GM21717 (cell line): ENCODE data around the gene TCF25.
A peak's percentile ranks its signal among the peaks of the same experiment; 100 is the strongest.

Experiments
- ATAC-seq: cut with Tn5 transposase; IDR thresholded peaks from one replicate; pipeline ENCODE4 v1.9.1; 2021; ENCODE audit warnings: mild to moderate bottlenecking, moderate library complexity; ENCODE audit not compliant: unreplicated experiment

The TCF25 gene

GRCh38 chr16:89936508-89936907 is 63.1 kb downstream of the TCF25 start:
- ATAC-seq = no peak

DNA sequence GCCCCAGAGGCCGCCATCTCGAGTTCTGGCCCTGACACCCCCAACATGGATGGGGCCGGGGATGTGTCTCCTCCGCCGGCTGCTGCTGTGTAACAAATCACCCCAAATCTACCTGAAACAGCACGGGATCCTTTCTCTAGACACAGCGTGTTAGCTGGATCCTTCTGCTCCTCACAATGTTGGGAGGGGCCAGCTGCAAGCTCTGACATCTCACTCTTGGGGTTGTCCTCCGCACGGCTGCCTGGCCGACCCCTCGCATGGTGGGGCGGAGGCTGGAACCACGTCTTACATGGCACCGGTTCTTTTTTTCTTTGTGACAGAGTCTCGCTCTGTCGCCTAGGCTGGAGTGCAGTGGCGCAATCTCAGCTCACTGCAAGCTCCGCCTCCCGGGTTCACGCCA is 63.6 kb downstream of the TCF25 start:
- no peak for ATAC-seq

DNA sequence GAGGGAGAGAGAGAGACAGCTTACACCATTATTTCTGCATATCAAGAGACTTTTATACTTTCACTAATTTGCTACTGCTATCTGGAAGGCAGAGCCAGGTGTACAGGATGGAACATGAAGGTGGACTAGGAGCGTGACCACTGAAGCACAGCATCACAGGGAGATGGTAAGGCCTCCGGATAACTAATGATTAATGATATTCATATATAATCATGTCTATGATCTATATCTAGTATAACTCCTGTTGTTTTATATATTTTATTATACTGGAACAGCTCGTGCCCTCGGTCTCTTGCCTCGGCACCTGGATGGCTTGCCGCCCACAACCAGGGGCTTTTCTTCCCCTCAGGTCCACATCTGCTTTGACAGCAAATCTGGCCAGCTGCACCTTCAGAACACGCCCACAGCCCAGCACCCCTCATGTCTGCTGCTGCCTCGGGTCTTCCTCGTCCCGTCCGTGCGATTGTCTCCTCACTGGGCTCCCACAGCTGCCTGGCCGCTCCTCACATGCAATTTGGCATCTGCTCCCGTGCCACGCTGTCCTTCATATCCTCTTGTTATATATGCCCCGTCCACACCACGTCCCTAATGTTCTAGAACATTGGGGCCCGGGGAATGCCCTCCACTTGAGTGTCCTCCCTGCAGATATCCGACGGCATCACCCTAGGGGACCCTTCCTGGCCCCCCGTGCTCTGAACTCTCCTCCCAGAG is 64.9 kb downstream of the TCF25 start:
- ATAC-seq = no peak

DNA sequence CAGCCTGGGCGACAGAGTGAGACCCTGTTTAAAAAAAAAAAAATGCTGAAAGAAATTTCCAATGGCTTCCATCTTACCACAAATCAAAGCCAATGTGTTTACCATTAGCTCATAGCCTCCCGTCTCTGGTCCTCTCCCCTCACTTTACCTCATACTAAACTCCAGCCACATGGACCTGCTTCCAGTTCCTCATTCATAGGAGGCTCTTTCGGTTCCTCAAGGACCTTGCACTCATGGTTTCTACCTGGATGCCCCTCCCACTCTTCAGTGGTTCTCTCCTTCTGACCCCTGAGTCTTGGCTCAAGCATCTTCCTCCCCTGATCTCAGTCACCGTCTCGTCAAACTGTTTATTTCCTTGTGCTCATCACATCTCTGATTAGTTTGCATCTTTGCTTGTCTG is 71.4 kb downstream of the TCF25 start:
- ATAC-seq = no peak

GRCh38 chr16:89945654-89946053 is 72.3 kb downstream of the TCF25 start:
- ATAC-seq = no peak

DNA sequence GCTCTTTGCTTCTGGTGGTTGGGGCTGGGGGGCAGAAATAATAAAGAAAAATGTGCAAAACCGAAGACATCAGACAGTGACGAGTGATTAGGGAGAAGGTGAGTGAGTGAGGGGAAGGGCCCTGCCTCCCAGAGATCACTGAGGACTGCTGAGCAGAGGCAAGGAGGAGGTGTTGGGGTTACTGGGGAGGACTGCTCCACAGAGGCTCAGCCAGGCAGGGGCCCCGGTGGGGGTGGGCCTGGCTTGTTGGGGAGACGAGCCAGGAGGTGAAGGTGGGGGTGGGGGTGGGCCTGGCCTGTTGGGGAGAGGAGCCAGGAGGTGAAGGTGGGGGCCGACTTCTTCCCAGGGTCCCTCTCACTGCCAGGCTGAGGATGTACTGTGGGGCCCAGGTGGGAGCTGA is 73.1 kb downstream of the TCF25 start:
- ATAC-seq = no peak

DNA sequence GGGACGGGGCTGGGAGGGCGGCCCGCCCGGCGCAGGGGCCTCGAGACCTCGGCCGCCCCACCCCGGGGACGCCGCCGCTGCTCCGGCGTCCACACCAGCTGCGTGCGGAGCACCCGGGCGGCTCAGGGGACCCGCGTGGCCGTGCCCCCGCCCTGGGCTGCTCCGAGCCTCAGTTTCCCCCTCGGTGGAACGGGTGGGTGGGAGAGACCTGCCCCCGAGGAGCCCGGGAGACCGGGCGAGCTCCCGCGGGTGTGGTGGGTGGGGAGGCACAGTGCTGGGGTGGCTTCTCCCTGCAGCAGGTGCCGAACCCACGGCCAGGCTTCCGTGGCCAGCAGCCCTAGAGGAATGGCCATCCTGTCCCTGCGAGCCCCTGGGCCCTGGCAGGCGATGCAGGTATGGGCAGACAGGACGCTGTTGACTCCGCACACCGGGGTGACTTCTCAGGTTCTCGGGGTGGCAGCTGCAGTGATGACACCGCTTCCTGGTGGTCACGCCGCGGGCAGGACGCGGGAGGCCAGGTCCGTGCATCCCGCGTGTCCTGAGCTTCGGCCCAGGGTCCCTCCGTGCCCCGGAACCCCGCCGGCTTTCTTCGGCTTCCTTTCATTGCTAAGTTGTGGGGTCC is 75.8 kb downstream of the TCF25 start:
- no peak for ATAC-seq

GRCh38 chr16:89949756-89950155 is 76.4 kb downstream of the TCF25 start:
- no peak for ATAC-seq

GRCh38 chr16:89951509-89951908 is 78.1 kb downstream of the TCF25 start:
- no peak for ATAC-seq

GRCh38 chr16:89952049-89952448 is 78.7 kb downstream of the TCF25 start:
- no peak for ATAC-seq

DNA sequence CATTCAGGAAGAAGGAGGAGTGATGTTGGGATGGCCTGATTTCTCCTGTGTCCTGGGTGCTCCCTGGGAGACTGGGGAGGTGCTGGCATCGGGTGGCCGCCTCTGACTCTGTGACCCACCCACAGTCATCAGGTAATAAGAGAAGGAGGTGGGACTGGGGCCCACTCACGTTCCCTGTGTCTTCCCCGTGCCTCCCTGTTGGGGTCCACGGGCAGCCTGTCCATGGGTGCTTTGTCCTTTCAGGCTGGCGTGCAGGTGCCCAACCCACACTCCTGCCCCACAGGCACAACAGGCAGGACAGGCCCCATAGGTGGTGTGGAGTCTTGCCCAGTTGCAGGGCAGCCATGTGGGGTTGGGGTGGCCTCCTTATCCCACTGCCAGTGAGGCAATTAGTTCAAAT is 79.2 kb downstream of the TCF25 start:
- no peak for ATAC-seq

DNA sequence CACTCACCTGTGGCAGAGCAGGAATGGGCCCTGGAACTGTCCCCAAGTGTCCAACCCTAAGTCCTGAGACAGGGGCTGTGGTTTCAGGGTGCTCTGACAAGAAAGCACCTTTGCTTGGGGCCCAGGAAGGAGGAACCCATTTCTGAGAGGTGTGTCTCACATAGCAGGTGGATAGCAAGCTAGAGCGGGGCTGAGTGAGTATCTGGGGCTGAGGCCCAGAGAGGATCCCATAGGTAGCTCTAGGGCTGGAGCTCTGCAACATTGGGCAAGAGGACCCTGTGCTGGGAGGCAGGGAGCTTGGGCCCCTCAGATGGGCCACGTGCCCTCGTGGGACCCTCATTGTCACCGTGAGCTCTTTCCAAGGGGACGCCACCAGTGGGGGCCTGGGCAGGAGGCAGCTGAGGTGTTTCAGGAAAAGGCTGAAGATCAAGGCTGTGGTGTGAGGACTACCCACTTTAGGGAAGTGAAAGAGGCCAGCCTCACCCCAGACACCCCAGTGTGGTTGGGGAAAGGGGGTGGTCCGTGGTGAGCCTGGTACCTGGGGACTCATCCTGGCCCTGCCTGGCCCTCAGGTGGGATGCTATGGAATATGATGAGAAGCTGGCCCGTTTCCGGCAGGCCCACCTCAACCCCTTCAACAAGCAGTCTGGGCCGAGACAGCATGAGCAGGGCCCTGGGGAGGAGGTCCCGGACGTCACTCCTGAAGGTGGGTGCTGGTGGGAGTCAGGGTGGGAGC is 80.4 kb downstream of the TCF25 start:
- peak; percentile 65 for ATAC-seq

DNA sequence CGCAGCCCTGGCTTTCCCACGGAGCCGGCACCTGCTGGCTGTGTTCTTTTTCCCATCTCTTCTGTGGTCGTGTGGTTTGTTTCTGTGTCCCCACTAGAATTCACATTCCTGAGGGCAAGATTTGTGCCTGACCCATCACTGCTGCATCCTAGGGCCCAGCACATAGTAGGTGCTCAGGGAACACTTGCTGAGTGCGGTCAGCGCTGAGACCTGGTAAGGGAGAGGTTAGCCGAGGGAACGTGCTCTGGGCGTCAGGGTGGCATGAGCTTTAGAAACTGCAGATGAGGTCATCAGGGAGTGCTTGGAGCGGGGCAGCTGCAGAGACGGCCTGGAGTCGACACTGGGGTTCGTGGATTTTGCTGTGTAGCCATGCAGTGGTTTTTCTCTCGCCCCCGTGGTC is 81.1 kb downstream of the TCF25 start:
- ATAC-seq = no peak

DNA sequence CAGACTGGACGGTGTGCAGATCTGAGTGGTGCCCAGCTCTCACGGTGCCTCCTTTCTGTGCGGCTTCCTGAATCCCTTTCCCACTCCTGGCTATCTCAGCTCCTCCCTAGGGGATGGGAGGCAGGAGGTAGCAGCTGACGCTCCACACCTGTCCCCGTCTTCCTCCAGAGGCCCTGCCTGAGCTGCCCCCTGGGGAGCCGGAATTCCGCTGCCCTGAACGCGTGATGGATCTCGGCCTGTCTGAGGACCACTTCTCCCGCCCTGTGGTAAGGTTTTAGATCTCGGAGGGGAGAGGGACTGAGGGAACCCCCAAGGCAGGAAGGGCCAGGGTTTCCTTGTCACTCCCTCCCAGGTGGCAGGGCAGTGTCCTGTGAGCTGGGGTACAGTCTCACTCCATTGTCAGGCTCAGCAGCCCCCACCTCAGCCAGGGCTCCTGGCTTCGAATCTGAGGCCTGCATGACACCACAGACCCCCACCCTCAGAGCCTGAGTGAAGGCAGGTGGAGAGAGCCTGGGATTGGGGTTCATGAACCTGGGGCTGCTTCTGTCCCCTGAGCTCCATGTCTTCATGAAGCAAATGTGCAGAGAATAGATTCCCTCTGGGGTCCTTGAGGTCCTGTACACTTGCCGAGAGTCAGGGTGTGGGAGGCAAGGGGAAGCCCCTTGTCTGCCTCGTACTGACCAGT is 81.8 kb downstream of the TCF25 start:
- ATAC-seq = no peak

DNA sequence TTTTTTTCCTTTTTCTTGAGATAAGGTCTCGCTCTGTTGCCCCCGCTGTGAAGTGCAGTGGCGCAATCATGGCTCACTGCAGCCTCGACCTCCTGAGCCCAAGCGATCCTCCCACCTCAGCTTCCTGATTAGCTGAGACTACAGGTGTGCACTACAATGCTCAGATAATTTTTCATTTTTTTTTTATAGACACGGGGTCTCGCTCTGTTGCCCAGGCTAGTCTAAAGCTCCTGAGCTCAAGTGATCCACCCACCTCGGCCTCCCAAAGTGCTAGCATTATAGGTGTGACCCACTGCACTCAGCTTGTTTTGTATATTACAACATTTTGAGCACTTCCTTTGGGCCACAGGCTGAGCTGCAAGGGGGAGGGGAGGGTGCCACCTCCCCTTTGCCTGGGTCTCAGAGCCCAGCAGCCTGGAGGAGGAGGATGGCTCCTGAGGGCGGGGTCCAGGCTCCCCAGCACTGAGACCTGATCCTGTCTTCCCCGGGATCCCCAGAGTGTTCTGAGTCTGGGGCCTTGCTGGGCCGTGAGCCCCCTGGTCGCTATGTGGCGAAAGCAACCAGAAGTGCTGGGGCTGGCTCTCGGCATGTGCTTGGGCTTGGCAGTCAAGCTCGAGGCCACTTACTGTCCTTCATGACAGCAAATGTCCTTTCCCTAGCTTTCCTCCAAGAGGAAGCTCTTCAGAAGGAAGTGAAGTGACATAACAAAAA is 83.3 kb downstream of the TCF25 start:
- no peak for ATAC-seq

DNA sequence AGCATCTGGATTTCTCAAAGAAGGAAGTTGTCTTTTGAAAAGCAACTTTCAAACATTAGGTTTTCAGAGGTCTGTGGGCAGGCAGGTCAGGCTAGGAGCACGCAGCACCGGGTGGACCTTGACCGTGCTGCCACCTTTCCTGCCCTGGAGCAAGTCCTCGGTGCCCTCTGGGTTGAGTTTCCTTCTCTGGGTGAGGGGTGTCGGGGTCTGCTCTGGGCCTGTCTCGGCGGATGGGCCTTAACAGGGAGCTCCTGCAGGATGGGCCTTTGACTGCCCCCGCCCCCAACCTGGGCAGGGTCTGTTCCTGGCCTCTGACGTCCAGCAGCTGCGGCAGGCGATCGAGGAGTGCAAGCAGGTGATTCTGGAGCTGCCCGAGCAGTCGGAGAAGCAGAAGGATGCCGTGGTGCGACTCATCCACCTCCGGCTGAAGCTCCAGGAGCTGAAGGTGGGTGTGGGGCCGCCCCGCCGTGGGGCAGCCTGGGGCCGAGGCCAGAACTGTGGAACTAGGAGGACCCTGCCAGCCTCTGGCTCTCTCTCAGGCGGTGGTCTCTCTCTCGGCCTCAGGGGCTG is 83.9 kb downstream of the TCF25 start:
- no peak for ATAC-seq

DNA sequence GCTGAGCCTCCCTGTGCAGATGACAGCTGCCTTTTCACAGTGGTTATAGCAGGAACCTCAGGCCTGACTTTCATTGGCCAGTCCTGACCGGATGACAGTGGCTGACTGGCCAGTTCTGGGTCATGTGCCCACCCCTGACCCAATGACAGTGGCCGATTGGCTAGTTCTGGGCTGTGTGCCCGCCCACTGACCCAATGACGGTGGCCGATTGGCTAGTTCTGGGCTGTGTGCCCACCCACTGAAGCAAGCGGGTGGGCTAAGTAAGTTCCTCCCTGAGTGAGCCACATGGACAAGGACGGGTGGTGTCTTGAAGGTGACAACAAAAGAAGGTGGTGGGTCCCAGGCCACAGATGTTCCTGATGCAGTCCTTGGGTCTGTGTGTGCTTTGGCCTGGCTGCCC is 84.7 kb downstream of the TCF25 start:
- no peak for ATAC-seq

DNA sequence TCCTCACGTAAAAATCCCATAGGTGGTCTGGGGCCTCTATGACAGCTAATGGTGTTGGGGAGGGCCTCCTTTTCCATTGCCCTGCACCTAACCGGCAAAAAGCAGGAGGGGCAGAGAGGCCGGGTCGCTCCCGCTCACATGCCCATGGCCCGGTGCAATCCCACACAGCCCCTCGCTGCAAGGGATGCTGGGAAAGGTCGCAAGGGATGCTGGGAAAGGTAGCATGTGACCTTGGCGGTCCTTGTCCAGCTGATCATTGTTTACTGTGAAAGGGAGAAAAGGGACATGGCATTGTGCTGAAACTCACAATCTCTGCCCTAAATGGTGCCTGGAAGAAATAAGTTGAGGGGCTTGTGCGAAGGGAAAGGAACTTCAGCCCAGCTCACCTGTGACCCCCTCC is 85.2 kb downstream of the TCF25 start:
- ATAC-seq = no peak

DNA sequence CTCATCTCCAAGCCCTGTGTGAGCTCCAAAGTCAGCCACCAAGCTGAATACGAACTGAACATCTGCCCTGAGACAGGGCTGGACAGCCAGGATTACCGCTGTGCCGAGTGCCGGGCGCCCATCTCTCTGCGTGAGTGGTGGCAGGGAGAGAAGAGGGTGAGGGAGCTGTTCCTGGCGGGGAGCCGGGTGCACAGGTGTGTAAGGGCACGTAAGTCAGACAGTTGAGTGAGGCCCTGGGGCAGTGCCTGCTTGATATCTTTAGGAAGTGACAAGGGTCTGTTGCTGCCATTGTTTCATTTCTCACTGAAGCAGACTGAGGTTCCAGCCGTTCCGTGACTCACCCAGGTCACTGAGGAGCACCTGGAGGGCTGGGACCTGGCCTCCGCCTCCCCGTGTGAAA is 87.6 kb downstream of the TCF25 start:
- ATAC-seq = no peak
